ENCODE results near the gene MRPS9.

- TF ChIP-seq POLR2AphosphoS5 (IDR thresholded peaks at IDR 0.05) = no peak
- TF ChIP-seq CTCF (IDR thresholded peaks at IDR 0.05) = no peak
- no peak for TF ChIP-seq EP300 (IDR thresholded peaks at IDR 0.05)
- TF ChIP-seq POLR2A (IDR thresholded peaks at IDR 0.05; ENCODE audit: low read depth) = no peak
Measured at GRCh38 chr2:105130546-105130945, 92.7 kb downstream of the MRPS9 start.

Data from esophagus muscularis mucosa (tissue), 4 donors.